ENCODE measurements around the gene CHMP4A.

The CHMP4A gene

DNA sequence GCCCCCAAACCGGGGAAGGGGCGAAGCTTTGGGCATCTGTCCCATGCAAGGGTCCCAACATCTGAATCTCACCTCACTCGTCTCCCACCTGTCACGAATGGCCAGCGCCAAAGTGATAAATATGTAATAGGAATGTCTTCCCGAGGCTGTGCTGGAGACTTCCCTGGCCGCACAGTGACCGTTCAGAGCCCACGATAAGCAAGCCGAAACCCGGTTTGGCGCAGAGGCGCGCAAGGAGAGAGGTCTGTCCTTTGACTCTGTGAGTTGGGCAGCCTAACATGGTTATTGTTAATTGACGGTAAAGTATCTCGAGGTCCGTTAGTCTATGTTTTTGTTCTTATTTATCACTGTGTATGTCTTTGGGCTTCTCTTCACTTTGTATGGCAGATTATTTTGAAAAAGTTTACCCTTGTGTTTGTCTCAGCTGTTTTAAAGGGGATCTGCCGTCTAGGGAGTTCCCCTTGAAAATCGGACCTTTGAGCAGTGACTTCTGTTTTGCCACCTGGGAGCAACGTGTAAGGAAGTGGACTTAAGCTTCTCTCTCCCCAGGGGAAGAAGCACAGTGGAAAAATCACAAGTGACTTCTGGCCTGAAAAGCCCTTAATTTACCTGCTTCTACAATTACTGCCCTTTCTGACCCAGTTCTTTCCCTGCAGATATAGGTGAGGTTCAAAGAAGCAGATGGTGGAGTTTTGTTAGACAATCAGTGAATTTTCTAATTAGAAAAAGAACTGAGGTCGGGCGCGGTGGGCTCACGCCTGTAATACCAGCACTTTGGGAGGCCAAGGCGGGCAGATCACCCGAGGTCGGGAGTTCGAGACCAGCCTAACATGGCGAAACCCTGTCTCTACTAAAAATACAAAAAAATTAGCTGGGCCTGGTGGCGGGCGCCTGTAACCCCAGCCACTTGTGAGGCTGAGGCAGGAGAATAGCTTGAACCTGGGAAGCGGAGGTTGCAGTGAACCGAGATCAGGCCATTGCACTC lies 16.9 kb downstream of the CHMP4A start:
- no peak for DNase-seq (ENCODE audit: low read depth in 3 of 3)

DNA sequence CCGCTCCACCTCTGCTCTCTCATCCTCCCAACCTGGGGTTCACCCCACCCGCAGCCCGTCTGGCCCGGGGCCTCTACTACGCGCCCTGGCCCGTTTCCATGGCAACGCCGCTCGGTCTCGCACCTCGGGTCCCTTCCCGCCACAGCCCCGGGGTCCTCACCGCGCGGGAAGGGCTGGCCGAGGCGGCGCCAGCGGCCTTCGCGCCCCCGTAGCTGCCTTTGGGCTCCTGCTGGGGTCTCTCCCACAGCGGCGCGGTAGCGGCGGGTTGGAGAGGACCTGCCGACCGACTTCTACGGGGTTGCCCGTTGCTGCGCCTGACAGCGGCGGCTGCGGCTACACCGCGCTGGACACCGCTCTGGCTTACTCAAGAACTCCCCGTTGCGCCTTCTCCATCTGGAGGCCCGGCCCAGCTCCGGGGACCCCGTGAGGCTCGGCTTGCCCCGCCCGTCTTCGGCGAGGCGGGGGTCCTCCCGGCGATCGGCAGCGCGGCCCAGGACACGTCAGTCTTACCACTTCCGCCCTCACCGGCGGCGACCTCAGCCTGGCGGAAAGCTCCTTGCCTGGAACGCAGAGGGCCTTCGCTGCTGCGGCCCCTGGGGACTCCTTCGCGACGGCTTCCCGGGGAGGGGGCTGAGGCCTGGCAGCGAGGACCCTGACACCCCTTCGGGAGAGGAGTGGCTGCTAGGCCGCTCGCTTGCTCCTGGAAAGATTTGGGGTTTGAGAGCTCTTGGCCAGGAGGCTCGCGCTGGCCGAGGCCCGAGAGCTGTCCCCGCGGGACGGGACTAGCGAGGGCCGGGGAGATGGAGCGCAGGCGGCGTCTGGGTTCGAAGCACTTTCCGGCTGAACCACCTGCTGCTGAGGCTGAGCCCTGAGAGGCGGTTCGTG lies 17.9 kb downstream of the CHMP4A start, which contains the start of gene TM9SF1:
TM9SF1 (minus strand) TSS at position 256 of the 885 bp plus-strand sequence. CDS start 422 bp downstream, outside the sequence.
- peak; percentile 71 to 80 (median 80) for DNase-seq (ENCODE audit: low read depth in 3 of 3)

DNA sequence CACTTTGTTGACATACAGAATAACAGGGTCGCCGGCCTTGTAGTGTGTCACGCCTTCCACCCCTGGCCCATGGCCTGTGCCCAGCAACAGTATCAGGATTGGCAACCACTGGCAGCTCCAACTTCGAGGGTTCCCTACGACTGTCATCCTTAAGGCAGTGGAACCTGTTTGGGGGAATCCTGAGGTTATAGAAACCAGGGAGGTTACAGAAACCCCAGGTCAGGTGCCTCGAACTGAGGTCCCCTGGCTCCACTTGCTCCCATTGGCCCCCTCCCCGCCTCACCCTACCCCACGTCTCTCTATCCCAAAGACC lies 18.5 kb downstream of the CHMP4A start:
- DNase-seq (ENCODE audit: low read depth in 3 of 3), result no peak

DNA sequence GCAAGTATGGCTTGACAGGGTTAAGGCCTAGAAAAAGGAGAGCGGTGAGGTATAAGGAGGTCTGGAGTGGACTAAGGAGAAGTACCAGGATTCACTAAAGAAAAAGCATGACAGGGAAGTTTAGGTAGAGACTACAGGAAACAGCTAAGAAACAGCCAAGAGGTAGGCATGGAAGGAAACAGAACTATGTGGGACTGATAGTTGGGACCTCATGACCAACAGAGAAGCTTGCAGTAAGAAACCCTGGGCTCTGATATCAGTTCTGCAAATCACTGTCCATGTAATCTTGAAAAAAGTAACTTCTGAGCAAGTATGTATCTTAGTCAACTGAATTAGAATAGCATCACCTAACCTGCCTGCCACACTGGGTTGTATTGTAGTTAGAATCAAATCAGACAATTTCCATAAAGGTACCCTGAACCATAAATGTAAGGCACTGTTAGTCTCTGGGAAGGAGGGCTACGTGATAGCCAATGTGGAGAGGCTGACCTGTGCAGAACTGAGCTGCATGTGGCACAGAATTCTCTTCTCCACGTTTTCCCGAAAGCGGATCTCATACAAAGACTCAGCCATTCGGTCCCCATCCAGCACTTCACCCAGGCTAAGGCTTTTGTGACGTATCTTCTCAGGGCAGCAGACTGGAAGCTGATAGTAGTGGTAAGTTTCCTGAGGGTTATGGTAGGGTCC lies 19.0 kb downstream of the CHMP4A start:
- no peak for DNase-seq (ENCODE audit: low read depth in 3 of 3)

DNA sequence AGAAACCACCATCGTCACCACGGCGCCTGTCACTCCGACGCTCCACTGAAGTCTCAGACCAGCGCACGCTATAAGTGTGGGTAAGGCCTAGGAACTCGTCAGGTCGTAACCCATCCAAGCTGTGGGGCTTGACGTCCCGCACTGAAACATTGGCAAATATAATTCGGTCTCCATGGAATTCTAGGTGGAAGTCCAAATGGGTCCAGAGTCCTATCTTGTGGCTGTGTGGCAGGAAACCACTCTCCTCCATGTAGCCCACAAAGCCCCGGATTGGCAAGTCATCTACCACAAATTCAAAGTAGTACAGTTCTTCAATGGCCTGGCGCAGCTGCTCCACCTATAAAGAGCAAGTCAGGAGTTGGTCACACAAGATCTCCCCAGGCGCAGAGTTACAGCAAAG lies 20.4 kb downstream of the CHMP4A start:
- DNase-seq (ENCODE audit: low read depth in 3 of 3), result no peak

DNA sequence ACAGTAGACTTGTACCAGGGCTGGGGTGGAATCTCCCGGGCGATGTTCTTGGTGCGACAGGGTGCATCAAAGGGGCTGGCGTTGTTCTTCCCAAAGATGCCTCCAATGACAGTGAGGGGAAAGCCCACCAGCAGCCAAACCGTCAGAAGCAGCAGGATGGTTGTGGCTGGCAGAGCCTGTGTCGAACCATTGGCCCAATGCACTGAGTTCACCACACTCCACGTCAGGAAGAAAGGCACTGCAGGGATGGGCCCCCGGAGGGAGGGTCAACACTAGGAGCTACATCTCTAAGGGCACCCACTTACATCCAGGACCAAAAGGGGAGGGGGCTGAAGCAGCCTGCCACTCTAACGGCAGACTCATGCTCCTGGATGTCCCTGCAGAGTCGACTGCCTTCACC lies 22.9 kb downstream of the CHMP4A start:
- DNase-seq (ENCODE audit: low read depth in 3 of 3), result no peak

DNA sequence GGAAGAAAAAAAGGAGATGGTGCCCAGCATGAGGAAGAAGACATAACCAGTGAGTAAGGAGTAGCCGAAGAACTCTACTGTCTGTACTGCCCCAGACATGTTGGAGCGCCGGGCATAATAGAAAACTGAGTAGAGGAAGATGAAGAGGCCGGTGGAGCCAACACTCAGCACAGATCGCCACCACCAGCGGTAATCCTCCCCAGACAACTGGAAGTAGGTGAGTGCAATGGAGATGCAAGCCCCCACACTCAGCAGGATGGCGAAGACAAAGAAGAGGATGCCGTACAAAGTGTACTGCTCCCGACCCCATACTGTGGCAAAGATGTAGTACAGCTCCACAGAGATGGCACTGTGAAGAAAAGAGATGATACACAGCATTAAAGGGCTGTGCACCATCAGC lies 23.8 kb downstream of the CHMP4A start:
- DNase-seq (ENCODE audit: low read depth in 3 of 3), result no peak

DNA sequence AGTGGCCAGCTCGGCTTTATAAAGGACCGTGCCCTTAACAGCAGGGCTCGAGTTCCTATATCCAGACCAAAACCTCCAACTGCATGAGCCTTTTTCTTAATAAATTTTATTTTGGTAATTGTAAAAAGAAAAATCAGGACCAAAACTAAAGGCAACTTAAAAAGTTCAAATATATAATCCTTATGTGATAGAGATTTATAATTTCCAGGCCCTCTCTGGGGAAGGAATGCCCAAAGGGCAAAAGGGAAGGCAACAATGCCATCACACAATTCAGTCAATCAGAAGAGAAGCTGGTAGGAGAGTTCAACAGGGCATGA lies 24.3 kb downstream of the CHMP4A start:
- no peak for DNase-seq (ENCODE audit: low read depth in 3 of 3)

DNA sequence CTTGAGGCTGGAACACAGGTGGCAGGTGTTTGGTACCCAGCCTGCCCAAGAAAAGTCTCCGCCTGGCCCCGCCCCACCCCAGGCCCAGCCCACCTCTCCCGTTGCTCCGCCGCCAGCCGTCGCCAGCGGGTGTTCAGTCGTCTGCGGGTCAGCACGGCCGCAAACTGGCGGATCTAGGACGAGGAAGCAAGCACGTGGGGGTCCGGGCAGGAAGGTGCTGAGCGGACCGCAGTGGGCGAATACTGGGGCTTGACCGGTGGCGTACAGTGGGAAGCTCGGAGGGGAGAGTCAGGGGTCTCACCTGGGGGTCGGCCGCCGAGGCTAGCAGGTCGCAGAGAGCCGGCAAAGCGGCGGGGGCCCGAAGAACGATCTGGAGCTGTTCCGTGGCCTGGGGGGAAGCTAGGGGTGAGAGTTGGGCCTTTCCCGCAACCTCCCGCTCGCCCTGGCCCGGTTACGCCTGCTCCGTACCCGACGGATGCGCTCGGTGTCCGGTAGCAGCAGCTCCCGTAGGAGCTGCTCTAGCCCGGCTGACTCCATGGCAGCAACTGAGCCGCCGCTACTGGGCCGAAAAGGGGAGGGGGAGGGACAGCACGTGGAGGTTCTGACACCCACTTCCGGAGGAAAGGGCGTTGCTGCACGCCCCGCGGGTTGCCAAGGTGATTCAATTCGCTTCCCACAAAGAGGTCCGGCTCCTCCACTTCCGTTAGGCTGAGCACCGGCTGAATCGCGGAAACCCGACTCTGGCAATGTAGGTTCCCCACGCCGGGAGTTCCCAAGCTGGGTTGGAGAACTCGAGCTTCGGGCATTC lies 24.8 kb downstream of the CHMP4A start, which contains the start of gene IPO4:
IPO4 (minus strand) TSS at position 566 of the 808 bp plus-strand sequence; CDS start at position 537, 29 bp downstream.
- DNase-seq (ENCODE audit: low read depth in 3 of 3), result peak; percentile 91 to 93 (median 93)

DNA sequence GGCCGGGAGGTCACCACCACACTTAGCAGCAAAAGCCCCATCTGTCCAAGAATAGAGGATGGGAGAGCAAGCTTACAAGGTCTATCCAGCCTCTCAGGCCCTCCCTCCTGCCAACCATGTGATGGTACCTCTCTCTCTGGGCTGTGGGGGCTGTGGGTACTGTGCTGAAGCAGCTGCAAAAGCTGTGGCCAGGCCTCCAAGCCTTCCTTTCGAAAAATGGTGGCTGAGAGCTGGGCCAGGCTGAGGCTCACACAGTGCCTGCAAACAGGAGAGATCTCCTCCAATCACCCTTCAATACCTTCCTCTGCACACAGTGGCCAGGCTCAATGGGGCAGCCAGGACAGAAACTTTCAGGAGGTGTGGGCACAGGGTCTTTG lies 25.8 kb downstream of the CHMP4A start:
- DNase-seq (ENCODE audit: low read depth in 3 of 3), result no peak

DNA sequence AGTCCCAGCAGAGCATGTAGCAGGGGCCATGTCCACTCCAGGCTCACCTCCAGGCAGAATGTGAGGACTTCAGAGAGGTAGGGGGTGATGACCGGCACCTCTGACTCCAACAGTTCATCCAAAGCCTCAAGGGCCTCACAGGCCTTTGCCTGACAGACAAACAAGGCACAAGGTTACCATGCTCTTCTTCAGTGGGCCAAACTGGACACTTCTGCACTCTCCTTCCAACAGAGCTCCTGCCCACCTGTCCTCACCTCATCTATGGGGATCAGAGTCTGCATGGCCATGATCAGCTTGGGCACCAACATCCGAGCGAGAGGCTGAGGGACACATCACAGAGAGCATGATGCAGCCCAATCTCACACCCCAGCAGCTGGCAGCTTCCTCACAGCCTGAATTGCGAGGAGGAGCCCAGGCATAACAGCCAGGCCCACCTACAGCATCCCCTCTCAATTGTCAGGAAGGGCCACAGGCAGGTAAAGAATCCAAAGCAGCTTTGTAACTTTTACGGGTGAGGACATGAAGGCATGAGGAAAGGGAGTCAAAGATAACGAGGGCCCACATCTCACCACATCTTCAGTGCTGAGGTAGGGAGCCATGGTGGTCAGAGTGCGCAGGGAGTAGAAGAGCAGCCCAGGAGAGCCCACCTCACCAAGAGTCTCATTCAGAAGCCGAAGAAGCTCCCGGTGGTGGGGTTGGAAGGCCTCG lies 26.3 kb downstream of the CHMP4A start:
- DNase-seq (ENCODE audit: low read depth in 3 of 3), result no peak

DNA sequence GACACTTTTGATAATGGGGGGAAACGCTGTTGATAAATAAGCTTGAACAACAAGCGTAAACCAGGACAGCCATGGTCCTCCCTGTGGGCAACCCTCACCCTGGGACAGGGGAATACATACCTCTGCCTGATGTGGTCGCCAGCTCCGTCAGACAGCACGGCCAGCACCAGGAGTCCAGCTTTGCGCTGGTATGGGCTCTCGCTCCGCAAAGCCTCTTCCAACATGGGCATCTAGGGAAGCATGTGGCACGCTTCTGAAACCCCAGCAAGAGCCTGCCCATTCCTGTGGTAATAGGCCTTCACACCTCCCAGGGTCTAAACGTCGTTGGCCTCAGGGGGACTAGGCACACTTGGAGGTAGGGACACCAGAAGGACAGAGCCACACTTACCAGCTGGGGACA lies 27.5 kb downstream of the CHMP4A start:
- no peak for DNase-seq (ENCODE audit: low read depth in 3 of 3)

DNA sequence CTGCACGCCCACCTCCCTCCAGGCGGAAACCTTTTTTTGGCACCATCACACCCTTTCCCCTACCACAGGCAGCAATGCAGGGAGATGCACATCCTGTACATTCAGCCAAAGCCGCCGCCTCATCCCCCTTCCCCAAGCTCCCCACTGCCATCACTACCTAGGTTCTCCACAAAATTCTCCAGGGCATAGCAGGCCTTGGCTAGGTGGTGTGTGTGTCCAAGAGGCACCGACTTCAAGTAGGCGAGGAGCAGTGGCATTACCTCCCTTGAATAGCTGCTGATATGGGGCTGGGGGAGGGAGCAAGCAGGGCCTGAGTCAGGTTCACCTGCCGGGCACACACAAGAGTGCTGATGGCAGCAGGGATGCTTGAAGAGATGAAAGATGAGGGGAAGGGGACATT lies 28.3 kb downstream of the CHMP4A start:
- DNase-seq (ENCODE audit: low read depth in 3 of 3), result no peak

DNA sequence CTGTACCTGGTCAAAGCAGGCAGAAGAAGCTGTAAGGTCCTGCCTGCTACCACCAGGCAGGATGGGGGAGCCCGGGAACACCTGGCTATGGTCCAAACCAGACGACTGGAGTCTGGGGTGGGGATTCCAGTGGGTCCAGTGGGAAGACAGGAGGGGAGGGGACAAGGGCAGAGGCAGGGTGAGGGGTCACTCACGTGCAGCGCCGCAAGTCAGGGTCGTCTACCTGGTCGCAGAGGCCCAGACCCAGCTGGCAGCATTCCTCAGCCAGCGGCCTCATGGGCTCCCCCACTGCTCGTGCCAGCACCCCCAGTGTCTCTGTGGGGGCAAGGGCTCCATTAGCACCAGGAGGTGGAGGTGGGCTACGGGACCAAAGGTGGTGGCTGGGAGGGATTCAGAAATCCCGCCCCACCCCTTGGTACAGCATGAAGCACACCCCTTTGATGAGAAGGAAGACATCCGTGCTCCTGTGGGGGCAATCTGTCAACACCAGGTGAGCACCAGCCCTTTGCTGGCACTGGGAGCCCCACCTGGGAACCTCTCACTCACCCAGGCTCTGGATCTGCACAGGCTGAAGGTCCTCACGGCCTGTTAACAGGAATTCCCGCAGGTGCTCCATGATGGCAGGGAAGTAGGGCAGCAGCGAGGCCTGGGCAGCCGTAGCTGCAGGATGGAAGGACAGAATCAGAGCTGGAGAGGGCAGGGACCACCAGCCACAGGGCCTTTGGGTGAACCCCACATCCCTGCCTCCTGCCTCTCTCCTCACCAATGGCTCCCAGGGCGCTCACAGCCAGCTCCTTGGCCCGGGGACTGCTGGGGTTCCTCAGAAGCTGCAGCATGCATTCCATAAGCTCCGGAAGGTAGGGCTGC lies 29.0 kb downstream of the CHMP4A start:
- no peak for DNase-seq (ENCODE audit: low read depth in 3 of 3)

DNA sequence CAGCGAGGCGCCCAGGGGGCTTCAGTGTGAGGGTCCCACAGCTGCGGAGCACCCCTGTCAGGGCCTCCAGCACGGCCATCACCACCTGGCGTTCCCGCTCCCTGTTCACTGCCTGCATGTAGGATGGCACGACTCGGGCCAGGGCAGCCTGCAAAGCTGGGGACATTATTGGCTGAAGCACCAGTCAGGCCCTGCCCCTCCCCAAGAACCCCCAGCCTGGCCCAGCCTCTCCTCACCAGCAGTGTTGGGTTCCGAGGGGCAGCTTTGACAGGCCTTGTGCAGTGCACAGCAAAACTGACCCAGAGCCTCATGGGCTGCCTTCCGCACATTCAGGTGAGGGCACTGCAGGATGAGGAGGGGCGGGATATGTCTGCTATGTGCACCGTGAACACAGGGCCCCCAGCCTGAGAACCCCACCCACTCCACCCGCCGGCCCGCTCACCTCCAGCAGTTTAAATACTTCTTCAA lies 30.2 kb downstream of the CHMP4A start:
- no peak for DNase-seq (ENCODE audit: low read depth in 3 of 3)

DNA sequence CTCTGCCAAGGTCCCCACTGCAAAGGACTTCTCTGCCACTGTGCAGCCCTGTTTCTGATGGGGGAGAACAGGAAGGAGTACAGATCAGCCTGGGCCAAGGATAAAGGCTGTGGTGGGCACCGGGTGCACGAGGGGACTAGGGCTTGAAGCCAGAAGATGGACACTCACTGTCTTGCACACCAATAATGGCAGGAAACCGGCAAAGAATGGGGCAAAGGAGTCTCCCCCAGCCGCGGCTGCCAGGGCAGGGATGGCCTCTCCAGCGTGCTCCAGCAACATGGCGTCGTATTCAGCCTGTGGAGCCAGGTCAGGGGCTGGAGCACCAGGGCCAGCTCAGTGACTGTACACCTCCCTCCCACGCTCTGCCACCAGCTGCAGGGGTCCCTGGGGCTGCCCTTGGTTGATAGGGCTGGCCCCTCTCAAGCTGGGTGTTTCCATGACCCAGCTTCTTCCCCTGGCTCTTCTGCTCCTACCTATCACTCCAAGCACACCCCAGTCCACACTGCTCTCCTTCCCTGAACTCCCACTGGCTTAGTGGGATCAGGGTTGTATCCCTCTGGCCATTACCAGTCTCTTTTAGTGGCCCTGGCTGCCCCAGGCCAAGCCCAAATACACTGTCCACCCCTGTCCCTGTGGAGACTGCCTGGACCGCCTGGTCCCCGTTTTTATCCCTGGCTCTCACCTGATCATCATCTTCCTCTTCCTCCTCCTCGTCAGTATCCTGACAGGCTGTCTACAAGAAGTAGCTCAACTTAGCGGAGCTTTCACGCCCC lies 31.0 kb downstream of the CHMP4A start:
- DNase-seq (ENCODE audit: low read depth in 3 of 3), result no peak

DNA sequence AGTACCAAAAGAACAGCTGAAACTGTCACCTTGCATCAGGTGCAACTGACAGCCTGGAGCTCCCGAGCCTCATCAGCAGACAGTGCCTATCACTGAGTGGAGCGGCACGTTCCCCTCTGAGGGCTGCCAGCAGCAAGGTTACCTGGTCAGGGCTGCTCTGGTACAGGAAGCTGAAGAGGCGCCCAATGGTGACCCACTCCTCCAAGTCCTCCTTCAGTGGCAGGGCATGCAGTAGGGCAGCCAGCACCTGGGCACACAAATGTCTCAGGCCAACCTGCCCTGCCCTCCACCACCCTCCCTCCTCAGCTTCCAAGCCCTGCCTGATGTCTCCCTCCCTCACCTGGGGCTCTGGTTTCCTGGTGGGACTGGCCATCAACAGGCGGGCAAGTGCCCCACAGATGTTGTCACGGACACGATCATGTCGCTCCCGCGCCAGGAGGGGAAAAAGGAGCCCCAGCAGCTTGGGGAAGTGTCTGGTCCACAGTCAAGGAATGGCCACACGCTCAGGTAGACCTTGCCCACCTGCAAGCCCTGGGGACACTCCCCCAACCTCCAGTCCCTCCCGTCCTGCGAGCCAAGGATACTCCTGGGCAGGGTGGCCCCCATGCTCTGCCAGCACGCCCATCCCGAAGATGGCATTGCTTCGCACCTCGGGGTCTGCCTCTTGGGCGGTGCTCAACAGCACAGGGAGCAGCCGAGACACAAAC lies 31.8 kb downstream of the CHMP4A start:
- DNase-seq (ENCODE audit: low read depth in 3 of 3), result no peak

Data from stimulated activated CD4-positive, alpha-beta T cell treated with anti-CD3 and anti-CD28 coated beads, TNF-alpha, amount 100 ng/mL, for 48 hours (primary cell).